ENCODE measurements around the gene PACSIN2. TPM values are rescaled to one million over a fixed set of nuclear protein-coding genes. Genes with fewer than 3 reads are reported as not detected.
A peak's percentile ranks its signal among the peaks of the same experiment; 100 is the strongest.

The PACSIN2 gene
- total and polyA plus RNA-seq, 2 of the 13 experiments (the other 11 are each of a cell fraction or from before 2014, with no cell fraction given): 54.1 to 68.8 TPM

DNA sequence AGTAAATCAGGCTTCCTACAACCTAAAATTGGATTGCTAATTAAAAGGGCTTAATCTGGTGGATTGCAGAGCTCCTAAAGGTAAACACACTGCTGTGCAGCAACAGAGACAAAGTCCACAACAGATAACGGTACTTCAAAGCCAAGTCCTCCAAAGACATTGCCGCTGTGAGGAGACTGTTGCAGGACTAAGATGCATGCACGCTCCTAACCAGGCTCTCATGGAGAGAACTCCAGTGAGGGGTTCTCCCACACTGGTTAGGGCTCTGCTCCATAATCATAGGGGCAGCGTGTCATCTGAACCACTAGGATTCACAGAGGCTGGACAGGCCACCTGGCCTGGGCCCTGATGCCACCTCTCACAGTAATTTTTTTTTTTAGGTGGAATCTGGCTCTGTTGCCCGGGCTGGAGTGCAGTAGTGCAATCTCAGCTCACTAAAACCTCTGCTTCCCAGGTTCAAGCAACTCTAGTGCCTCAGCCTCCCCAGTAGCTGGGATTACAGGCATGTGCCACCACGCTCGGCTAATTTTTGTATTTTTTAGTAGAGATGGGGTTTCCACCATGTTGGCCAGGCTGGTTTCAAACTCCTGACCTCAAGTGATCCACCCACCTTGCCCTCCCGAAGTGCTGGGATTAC lies 101.0 kb downstream of the PACSIN2 start (continued):
- TF ChIP-seq, protein P1, sequence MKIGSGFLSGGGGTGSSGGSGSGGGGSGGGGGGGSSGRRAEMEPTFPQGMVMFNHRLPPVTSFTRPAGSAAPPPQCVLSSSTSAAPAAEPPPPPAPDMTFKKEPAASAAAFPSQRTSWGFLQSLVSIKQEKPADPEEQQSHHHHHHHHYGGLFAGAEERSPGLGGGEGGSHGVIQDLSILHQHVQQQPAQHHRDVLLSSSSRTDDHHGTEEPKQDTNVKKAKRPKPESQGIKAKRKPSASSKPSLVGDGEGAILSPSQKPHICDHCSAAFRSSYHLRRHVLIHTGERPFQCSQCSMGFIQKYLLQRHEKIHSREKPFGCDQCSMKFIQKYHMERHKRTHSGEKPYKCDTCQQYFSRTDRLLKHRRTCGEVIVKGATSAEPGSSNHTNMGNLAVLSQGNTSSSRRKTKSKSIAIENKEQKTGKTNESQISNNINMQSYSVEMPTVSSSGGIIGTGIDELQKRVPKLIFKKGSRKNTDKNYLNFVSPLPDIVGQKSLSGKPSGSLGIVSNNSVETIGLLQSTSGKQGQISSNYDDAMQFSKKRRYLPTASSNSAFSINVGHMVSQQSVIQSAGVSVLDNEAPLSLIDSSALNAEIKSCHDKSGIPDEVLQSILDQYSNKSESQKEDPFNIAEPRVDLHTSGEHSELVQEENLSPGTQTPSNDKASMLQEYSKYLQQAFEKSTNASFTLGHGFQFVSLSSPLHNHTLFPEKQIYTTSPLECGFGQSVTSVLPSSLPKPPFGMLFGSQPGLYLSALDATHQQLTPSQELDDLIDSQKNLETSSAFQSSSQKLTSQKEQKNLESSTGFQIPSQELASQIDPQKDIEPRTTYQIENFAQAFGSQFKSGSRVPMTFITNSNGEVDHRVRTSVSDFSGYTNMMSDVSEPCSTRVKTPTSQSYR (CRISPR knock-in tag; IDR thresholded peaks at IDR 0.05; ENCODE audit: borderline replicate concordance): peak; percentile 74; the same call in 1 of the 2 replicates
- peak; percentile 69; the same call in 1 of the 2 replicates for TF ChIP-seq MIER3 (CRISPR knock-in tag; IDR thresholded peaks at IDR 0.05; ENCODE audit: borderline replicate concordance)
- peak; percentile 67; the same call in 1 of the 2 replicates for TF ChIP-seq ZMYM4 (CRISPR knock-in tag; IDR thresholded peaks at IDR 0.05)
- TF ChIP-seq ZNF792 (CRISPR knock-in tag; IDR thresholded peaks at IDR 0.05): peak; percentile 74
- TF ChIP-seq YY1 (IDR thresholded peaks at IDR 0.05; ENCODE audit: insufficient read depth, insufficient replicate concordance, low read depth, low read length): peak; percentile 27
- TF ChIP-seq ZNF234 (CRISPR knock-in tag; conservative IDR thresholded peaks at IDR 0.05): no peak
- TF ChIP-seq, protein P2, sequence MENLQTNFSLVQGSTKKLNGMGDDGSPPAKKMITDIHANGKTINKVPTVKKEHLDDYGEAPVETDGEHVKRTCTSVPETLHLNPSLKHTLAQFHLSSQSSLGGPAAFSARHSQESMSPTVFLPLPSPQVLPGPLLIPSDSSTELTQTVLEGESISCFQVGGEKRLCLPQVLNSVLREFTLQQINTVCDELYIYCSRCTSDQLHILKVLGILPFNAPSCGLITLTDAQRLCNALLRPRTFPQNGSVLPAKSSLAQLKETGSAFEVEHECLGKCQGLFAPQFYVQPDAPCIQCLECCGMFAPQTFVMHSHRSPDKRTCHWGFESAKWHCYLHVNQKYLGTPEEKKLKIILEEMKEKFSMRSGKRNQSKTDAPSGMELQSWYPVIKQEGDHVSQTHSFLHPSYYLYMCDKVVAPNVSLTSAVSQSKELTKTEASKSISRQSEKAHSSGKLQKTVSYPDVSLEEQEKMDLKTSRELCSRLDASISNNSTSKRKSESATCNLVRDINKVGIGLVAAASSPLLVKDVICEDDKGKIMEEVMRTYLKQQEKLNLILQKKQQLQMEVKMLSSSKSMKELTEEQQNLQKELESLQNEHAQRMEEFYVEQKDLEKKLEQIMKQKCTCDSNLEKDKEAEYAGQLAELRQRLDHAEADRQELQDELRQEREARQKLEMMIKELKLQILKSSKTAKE (CRISPR knock-in tag; IDR thresholded peaks at IDR 0.05; ENCODE audit: borderline replicate concordance): no peak
- TF ChIP-seq ASH2L (IDR thresholded peaks at IDR 0.05; ENCODE audit: insufficient read length, low read depth, low read length): peak; percentile 70
- peak; percentile 88 for TF ChIP-seq RBM22 (optimal IDR thresholded peaks at IDR 0.05; ENCODE audit: low read length)
- TF ChIP-seq, protein P3, sequence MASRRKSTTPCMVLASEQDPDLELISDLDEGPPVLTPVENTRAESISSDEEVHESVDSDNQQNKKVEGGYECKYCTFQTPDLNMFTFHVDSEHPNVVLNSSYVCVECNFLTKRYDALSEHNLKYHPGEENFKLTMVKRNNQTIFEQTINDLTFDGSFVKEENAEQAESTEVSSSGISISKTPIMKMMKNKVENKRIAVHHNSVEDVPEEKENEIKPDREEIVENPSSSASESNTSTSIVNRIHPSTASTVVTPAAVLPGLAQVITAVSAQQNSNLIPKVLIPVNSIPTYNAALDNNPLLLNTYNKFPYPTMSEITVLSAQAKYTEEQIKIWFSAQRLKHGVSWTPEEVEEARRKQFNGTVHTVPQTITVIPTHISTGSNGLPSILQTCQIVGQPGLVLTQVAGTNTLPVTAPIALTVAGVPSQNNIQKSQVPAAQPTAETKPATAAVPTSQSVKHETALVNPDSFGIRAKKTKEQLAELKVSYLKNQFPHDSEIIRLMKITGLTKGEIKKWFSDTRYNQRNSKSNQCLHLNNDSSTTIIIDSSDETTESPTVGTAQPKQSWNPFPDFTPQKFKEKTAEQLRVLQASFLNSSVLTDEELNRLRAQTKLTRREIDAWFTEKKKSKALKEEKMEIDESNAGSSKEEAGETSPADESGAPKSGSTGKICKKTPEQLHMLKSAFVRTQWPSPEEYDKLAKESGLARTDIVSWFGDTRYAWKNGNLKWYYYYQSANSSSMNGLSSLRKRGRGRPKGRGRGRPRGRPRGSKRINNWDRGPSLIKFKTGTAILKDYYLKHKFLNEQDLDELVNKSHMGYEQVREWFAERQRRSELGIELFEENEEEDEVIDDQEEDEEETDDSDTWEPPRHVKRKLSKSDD (CRISPR knock-in tag; IDR thresholded peaks at IDR 0.05; ENCODE audit: low read depth): no peak
- TF ChIP-seq FOXC1 (CRISPR knock-in tag; IDR thresholded peaks at IDR 0.05; ENCODE audit: borderline replicate concordance): peak; percentile 51; the same call in 1 of the 2 replicates
- peak; percentile 20; the same call in 1 of the 2 replicates for TF ChIP-seq KDM1A (CRISPR knock-in tag; IDR thresholded peaks at IDR 0.05)
- TF ChIP-seq YEATS4 (CRISPR knock-in tag; IDR thresholded peaks at IDR 0.05; ENCODE audit: borderline replicate concordance): peak; percentile 61; the same call in 1 of the 2 replicates
- TF ChIP-seq RARA (CRISPR knock-in tag; IDR thresholded peaks at IDR 0.05): peak; percentile 80
- TF ChIP-seq SALL2 (CRISPR knock-in tag; IDR thresholded peaks at IDR 0.05): no peak
- TF ChIP-seq, protein P4, sequence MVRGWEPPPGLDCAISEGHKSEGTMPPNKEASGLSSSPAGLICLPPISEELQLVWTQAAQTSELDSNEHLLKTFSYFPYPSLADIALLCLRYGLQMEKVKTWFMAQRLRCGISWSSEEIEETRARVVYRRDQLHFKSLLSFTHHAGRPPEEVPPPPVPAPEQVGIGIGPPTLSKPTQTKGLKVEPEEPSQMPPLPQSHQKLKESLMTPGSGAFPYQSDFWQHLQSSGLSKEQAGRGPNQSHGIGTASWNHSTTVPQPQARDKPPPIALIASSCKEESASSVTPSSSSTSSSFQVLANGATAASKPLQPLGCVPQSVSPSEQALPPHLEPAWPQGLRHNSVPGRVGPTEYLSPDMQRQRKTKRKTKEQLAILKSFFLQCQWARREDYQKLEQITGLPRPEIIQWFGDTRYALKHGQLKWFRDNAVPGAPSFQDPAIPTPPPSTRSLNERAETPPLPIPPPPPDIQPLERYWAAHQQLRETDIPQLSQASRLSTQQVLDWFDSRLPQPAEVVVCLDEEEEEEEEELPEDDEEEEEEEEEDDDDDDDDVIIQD (CRISPR knock-in tag; IDR thresholded peaks at IDR 0.05; ENCODE audit: low read depth): peak; percentile 68
- TF ChIP-seq, protein P5, sequence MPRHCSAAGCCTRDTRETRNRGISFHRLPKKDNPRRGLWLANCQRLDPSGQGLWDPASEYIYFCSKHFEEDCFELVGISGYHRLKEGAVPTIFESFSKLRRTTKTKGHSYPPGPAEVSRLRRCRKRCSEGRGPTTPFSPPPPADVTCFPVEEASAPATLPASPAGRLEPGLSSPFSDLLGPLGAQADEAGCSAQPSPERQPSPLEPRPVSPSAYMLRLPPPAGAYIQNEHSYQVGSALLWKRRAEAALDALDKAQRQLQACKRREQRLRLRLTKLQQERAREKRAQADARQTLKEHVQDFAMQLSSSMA (CRISPR knock-in tag; IDR thresholded peaks at IDR 0.05): no peak
- peak; percentile 98 for TF ChIP-seq TCF7 (IDR thresholded peaks at IDR 0.05; ENCODE audit: low read depth)
